Stimulated activated CD8-positive, alpha-beta memory T cell treated with anti-CD3 and anti-CD28 coated beads, Interleukin-4, amount 100 ng/mL, for 24 hours (primary cell): ENCODE measurements around the gene ALLC.

Experiments used
- DNase-seq: peaks from one replicate; pipeline ENCODE4 v3.0.0-alpha.2; 2020; ENCODE audit warnings: low read depth

ALLC gene

GRCh38 chr2:3725458-3726250, 67.7 kb downstream of the ALLC start:
- no peak for DNase-seq

- DNase-seq = no peak
These were observed 68.5 kb downstream of the ALLC start for GRCh38 chr2:3726511-3726910.

- DNase-seq = no peak
These were observed 69.5 kb downstream of the ALLC start for GRCh38 chr2:3727397-3728045.

GRCh38 chr2:3728104-3729054, 70.4 kb downstream of the ALLC start:
- DNase-seq = no peak

- no peak for DNase-seq
These were observed 71.1 kb downstream of the ALLC start for GRCh38 chr2:3729055-3729448.

GRCh38 chr2:3729786-3730185, 71.8 kb downstream of the ALLC start:
- no peak for DNase-seq

- DNase-seq = no peak
These were observed 72.6 kb downstream of the ALLC start for GRCh38 chr2:3730646-3731045.

- no peak for DNase-seq
These were observed 73.8 kb downstream of the ALLC start for GRCh38 chr2:3731829-3732228.

- no peak for DNase-seq
These were observed 78.1 kb downstream of the ALLC start for GRCh38 chr2:3736112-3736511.

- DNase-seq = no peak
These were observed 79.1 kb downstream of the ALLC start for GRCh38 chr2:3737128-3737527.

GRCh38 chr2:3738454-3738853, 80.5 kb downstream of the ALLC start:
- DNase-seq = no peak

- no peak for DNase-seq
These were observed 81.3 kb downstream of the ALLC start for GRCh38 chr2:3739313-3739712.

GRCh38 chr2:3741396-3741795, 83.4 kb downstream of the ALLC start:
- DNase-seq = no peak

- no peak for DNase-seq
These were observed 84.0 kb downstream of the ALLC start for GRCh38 chr2:3741867-3742602.

- DNase-seq = no peak
These were observed 84.9 kb downstream of the ALLC start for GRCh38 chr2:3742743-3743508.

GRCh38 chr2:3743951-3744555, 86.1 kb downstream of the ALLC start:
- DNase-seq = no peak

- no peak for DNase-seq
These were observed 87.9 kb downstream of the ALLC start for GRCh38 chr2:3745920-3746319.

- DNase-seq = no peak
These were observed 89.1 kb downstream of the ALLC start for GRCh38 chr2:3747032-3747654.

GRCh38 chr2:3747826-3748225, 89.8 kb downstream of the ALLC start:
- no peak for DNase-seq

GRCh38 chr2:3749201-3749600, 91.2 kb downstream of the ALLC start:
- DNase-seq = no peak
